NCI-H345 (cell line): ENCODE measurements around the gene WNT9B.
"Not testable (repeated sequence)": the region's sequence is repeated elsewhere in the genome, so short reads cannot be mapped to it uniquely, and the experiment has no call there.

ENCODE experiments used
- DNase-seq: peaks from one replicate; lab custom pipeline; 2025; lab: John Stamatoyannopoulos, UW

Gene WNT9B

DNA sequence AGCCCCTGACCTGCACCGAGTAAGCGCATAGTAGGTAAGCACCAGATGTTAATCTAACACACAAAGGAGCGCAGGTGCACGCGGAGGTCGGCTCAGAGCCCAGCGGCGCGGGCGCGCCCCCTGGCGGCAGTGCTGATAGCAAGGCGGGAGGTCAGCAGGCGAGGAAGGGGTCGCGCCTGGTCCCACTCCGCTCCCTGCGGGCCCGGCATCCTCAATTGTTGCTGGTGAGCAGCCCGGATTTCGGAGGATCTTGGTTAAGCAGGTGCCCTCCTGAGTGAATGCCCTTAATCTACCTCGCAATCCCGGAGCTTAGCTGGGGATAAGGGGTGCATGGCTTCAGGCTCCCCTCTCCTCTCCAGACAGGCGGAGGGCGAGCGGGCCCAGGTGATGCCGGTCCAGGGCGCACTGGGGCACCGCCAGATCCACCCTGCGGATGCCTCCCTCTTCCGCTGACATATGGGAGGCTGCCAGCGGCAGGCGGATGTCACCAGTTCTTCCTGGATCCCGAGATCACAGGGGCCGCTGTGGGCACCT, 28.9 kb upstream of the WNT9B start:
- no peak for DNase-seq

DNA sequence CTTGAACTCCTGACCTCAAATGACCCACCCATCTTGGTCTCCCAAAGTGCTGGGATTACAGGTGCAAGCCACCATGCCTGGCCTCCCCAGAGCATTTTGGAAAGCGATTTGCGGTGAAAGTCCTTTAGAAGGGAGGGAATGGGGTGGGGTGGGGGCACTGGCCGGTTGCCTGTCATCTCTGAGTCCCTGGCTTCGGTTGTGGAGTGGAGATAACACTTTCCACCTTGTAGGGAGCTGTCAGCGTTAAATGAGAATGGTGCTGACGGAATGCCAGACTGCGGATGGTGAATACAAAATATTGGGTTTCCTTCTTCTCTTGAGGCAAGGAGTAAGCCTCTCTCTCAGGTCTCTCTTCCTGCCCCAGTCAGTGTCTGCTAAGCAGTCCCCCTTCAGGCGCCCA, 27.7 kb upstream of the WNT9B start:
- DNase-seq, result no peak

DNA sequence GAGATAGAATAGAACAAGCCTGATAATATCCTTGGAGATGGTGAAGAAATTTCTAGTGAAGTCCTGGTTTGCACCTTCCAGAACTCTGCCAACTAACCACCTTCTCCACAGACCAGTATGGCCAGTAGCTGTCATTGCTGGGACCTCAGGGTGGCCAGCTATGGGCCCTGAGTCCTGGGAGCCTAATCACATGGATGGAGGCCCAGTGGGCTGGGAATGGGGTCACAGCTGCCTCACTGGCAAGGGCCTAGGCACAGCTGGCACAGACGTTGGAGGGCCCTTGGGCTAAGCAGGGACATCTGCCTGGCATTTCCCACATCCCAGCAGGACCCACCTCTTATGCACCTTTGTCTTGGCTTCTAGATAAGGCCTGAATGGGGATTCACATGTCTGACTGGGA, 25.3 kb upstream of the WNT9B start:
- DNase-seq, result no peak

DNA sequence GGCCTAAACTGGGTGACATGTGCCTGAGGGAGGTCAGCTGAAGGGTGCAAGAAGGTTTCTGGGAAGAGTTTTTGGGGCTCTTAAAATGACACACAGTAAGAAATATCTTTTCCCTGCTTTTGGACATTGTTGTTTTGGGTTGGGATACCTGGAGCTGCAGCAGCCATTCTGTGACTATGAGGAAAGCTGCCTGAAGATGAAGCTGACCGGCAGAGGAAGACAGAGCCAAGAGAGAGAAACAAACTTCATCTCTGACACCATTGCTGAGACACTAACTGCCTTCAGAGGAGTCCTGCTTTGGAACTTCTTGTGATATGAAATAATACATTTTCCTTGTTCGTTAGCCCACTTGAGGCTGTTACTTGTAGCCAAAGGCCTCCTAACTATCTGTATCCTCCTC, 24.1 kb upstream of the WNT9B start:
- DNase-seq, result no peak

DNA sequence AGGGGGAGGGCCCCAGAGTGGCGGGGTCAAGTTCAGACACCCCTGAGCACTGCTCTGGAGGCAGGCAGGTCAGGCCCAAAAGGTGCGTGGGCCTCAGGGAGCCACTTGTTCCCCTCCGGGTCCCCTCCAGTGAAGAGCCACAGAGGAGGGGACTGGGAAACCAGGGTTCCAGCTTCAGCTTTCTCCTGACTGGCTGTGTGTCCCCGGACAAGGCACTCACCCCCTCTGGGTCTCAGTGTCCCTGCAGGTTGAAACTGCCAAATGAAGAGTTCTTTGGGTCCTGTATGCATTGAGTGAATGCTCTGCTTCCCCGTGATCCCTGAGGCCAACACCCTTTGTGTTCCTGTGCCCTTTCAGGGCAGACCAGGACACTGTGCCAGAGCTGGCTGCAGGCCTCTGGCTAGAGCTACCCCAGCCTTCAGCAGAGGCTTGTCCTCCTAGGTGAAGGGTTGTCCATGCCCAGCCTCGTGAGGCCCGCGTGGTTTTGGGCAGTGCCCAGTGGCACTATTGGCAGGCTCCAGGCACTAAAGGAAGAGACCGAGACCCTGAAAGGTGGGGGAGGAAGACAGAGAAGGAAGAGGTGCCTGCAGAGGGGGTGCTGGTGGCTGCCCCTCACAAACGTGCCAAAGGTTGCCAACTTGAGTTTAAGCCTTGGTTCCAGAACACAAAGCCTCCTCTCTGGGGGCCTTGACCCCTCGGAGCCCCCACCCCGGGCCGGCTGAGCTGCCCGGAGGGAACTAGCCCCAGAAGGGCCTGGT, 19.6 kb upstream of the WNT9B start:
- no peak for DNase-seq

DNA sequence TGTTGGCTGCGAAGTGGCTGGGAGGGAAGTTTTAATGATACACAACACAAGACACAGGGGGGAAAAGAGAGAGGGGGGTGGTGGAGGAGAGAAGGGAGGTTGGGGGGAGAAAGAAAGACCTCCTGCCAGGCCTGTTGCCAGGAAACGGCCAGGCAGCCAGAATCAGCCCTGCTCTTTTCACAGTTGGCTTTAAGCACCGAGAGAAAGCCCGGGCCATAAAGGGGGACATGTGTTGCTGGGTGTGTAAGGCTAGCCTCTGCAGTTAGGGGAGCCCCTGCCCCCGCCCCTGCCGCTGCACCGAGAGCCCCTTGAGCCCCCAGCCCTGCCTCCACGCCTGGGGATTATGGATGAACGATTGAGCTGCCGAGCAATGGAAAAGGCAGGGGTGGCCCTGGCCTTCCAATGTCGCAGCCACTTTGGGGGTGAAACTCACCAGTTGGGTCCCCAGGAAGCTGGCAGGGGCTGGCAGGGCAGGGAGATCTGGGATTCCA, 19.0 kb upstream of the WNT9B start:
- DNase-seq, result no peak

DNA sequence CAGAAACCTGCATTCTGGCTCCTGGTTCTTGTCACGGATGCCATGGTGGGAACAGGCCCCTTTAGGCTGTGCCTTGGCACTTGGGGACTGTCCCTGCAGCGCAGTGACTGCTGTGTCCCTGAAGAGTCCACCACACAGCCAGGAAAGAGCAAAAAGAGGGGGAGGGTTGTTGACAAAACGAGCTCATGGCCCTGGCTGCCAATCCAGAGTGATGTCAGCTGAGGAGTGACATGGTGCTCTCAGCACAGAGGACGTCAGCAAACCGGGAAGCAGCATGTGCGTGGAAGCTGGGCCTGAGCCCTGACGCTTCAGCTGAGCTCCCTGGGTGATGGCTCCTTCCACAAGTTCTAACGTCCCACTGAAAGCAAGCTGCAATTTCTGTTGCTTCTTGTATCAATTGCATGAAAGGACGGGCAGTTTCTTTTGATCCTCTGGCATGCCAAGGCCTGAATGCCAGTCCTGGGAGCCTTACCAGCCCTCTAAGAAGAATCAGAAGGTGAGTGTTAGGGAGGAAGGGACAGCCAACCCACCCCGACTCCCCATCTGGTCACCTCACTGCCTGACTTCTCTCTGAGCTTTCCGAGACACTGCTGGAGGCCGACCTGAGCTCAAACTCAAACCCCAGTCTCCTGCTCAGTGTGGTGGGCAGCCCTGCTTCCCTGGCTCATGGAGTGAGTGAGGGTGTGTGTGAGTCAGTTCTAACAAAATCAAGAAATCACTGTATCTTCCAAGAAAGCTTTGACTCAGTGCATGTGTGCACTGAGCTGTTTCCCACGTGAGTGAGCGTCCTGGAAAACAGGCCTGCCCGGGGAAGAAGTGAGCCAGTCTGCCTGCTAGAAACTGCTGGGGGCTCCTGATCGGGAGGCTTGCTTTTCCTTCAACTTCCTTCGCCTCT, 18.2 kb upstream of the WNT9B start:
- DNase-seq, result no peak

DNA sequence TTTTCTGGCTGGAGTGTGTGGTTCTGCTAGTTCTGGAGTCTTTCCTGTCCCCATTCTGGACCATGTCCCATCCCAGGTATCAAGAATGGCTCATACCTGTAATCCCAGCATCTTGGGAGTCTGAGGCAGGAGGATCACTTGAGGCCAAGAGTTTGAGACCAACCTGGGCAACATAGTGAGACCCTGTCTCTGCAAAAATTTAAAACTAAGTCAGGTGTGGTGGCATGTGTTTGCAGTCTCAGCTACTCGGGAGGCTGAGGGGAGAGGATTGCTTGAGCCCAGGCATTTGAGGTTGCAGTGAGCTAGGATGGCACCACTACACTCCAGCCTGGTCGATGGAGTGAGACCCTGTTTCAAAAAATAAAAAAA, 17.6 kb upstream of the WNT9B start:
- no peak for DNase-seq

DNA sequence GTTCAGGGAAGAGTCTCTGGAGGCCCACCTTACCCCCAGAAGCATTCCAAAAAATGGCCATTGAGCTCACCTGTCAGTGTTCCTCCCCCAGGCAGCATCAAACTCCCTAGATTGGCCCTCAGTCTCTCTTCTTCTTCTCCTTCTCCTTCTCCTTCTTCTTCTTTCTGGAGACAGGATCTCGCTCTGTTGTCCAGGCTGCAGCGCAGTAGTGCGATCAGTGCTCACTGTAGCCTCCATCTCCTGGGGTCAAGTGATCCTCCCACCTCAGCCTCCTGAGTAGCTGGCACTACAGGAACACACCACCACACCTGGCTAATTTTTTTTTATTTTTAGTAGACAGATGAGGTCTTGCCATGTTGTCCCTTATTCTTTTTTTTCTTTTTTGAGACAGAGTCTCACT, 16.5 kb upstream of the WNT9B start:
- no peak for DNase-seq

DNA sequence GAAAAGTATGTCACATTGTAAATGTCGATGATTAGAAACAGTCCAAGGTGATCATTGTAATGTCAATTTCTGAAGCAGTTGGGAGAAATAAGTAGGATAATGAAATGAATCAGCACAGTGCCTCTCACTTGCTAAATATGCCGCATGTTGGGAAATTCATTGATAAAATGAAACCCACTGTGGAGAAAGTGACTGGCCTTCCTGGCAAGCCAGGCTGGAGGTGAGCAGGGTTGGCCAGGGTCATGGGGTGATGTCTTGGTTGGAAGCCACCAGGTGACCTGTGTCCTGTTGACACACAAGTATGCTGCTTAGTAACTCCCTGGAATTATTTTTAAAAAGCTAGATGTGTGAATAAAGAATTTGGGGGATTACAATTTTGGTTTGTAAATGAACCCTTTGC, 14.9 kb upstream of the WNT9B start:
- no peak for DNase-seq

DNA sequence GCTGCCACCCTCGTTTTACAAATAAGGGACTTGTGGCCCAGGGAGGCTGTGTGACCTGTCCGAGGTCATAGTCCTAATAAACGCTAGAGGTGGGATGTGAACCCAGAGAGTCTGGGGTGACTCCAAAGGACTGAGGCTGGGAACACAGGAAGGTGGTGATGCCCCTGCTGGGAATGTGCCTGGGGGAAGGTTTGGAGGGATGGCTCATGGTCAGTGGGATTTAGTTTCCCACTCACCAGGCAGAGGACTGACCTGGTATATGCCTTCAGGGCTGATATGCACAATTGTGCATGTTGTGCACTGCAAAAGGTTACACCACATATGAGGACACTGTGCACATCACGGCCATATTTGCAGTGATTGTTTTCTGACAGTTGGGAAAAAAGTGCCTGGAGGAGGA, 13.9 kb upstream of the WNT9B start:
- DNase-seq, result no peak

DNA sequence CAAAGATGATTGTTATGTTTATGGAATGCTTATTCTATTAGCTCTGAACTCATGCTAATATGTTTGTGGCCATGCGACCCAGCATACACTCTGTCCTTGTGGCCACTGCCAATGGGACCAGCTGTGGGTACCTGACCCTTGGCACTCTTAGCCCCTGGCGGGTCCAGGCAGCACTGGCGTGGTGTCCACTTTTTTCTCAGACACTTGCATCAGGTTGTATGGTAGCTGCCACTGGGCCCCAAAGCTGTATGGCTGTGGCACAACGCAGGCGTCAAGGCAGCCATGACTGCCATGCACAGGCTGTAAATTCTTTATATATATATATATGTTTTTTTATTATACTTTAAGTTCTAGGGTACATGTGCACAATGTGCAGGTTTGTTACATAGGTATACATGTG, 12.2 kb upstream of the WNT9B start:
- no peak for DNase-seq

DNA sequence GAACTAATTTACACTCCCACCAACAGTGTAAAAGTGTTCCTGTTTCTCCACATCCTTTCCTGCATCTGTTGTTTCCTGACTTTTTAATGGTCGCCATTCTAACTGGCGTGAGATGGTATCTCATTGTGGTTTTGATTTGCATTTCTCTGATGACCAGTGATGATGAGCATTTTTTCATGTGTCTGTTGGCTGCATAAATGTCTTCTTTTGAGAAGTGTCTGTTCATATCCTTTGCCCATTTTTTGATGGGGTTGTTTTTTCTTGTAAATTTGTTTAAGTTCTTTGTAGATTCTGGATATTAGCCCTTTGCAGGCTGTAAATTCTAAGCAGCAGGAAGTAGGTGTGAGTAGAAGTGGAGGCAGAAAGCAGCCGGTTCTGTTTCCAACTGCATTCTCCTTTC, 10.8 kb upstream of the WNT9B start:
- not testable (repeated sequence) for DNase-seq

DNA sequence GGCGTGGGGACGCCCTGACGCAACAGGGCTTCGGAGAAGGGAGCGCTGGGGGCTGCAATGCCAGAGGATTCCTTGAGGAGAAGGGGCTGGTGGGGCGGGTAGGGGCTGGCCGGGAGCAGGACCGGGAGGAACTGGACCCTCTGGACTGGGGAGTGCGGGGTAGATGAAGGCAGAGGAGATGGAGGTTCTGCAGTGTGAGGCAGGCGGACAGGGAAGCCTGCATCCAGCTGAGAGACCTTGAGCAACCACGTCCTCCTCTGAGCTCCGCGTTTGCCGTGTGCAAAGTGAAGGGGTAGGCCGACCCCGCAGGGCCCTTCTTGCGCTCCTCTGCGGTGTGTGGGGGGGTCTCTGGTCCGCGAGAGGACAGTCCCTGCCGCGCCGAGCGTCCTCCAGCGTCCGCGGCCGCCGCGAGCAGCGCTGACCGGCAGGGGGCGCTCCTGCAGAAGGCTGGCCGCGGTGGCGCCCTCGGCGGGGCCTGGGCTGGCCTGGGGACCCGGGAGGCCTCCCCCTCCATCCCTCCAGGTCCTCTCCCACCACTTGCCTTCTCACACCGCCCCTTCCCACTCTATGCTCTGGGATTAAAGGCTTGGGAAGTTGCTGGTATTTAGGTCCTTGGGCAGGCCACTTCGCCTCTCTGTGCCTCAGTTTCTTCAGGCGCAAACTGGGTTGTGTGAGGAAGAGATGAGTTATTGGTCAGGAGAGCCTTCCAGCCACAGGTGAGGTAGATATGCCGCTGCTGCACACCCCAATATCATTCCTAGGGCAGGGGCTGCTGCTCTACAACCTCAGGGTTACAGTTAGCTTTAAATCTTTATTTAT, 9.6 kb upstream of the WNT9B start:
- peak; percentile 24 for DNase-seq

DNA sequence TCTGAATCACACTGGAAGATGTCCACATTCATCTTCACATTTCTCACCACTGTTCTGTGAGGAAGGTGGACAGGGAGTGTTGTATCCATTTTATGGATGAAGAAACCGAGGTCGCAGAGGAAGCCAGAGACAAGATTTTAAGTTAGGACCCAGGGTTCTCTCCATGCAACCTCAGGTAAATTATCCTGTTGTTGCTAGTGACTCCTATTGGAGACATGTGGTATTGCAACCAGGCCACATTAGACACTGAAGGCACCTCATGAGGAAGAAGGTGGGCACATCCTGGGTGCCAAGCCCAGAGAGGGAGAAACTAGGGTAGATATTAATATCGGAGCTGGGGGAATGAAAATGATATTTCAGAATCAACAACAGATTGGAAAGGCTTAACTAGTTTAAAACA, 8.5 kb upstream of the WNT9B start:
- no peak for DNase-seq

DNA sequence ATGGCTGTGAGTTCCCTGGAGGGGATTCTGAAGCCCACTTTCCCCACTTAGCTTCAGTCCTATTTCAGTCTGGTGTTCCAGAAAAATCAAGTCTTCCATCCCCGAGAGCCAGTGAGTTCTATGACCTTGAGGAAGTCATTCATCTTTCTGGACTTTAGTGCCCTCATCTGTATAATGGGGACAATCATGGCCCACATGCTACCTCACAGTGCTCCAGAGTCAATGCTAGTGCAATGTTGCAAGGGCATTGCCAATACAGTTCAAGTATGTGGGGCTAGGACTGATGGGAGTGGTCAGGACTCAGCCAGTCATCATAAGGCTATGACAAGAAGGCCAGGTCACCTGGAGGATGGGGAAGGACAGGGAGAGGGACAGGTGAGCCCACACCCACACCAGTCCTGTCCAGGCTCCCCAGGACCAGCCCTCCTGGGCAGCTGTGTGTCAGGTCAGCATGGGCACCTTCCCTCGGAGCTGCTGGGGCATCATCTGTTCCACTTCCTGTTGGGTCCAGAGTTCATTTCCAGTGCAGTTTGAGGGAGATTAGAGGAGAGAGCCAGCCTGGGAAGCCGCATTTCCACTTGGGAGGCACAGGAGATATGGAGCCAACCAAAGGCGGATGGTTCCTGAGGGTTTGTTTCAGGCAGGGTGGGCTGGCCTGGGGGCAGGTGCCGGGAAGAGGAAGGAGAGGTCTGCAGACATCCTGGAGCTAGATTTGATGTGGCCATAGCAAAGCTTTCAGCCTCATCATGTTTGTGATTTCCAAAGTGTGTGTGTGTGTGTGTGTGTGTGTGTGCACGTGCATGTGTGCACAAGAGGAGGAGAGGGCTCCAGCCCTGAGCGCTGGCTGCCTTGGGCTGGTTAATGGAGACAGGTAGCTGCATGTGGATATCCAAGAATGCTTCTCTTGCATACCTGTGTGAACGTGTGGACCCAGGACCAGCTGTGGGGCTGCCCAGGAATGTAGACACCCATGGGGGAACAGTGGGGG, 3.9 kb upstream of the WNT9B start:
- no peak for DNase-seq

DNA sequence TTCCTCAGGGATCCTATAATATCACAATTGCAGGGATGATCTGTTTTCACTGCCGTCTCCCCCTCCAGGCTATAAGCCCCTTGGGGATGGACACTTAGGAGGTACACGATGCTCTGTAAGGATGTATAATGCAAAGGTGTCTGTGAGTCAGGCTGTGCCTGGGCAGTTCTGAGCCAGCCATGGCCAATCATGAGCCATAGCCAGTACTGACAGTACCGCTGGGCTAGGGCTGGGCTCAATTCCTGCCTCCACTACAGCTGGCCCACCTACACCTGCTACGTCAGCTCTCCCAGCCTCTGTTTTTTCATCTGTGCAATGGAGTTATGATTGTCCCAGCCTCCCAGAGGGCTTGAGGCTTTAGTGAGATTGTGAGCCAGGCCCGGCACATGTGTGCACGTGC, 2.8 kb upstream of the WNT9B start:
- DNase-seq, result no peak

DNA sequence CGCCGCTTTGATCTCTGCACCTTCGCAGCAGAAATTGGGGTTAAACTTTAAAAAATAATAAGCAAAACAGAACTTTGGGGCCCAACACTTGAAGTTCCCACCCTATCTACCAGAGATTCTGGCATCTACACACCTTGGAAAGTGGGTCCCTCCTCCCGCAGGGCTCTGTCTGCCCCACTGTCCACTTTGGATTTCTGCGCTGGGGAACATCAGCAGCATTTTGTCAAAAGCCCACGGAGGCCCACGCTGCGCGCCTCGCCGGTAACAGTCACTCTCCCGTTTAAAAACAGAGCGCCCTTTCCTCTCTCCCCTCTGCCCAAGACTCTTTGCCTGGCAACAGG, 725 bp upstream of the WNT9B start:
- DNase-seq, result no peak

DNA sequence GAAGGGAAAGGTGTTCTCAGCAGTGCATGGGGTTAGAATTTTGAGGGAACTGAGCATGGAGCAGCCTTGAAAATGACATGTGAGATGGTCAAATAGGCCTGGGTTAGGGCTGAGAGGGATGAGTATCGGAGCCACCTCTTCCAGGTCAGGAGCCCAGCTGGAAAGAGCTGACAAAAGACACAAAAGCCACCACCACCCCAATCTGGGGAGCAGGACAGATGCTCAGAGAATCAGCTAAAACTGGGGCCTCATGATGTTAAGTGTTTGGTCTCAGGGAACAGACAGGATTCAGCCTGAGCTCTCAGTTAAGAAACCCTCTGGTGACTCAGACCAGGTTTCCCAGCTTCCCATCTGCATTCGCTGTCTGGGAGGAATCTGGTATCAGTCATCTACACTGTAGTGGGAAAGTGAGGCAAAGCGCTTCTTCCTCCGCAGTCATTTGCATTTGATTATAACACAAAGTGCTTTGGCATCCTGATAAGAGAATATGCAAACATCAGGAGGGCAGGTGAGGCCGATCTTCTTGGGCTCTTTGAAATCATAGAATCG, 2.6 kb downstream of the WNT9B start:
- DNase-seq, result no peak

DNA sequence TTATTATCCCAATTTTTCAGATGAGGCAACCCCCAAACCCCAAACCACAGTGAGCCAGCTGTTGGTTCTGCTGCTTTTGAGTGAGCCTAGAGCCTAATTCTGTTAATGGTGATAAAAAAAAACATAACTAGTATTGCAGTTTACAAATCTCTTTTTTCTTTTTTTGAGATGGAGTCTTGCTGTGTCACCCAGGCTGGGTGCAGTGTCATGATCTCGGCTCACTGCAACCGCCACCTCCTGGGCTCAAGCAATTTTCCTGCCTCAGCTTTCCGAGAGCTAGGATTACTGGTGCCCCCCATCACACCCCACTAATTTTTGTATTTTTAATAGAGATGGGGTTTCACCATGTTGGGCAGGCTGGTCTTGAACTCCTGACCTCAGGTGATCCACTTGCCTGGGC, 3.1 kb downstream of the WNT9B start:
- no peak for DNase-seq

DNA sequence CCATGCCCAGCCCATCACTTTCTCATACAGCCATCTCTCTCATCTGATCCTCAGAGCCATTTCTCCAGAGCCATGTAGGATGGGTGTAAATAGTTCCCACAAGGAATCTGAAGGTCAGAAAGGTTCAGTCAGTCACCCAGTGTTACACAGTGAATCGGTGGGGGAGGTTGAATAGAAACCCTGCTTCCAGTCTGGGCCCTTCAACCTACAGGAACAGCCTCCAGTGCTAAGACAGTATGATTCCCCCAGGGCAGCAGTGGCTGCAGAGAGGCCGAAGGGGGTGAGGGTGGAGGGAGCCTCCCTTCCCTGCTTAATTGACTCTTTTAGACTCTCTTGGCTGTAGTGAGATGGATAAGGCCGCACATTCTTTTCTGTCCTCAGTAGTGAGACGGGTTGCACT, 3.6 kb downstream of the WNT9B start:
- DNase-seq, result no peak
